Measurements from ENCODE around the gene PLCD3.

The PLCD3 gene

GRCh38 chr17:45115015-45115625, 17.2 kb downstream of the PLCD3 start:
- DNase-seq: no peak

- no peak for DNase-seq
These were observed 18.0 kb downstream of the PLCD3 start for GRCh38 chr17:45114117-45114932.

- DNase-seq: no peak
These were observed 18.9 kb downstream of the PLCD3 start for GRCh38 chr17:45113424-45113754.

GRCh38 chr17:45112559-45113423, 19.5 kb downstream of the PLCD3 start:
- no peak for DNase-seq

GRCh38 chr17:45111850-45112249, 20.5 kb downstream of the PLCD3 start:
- DNase-seq: no peak

GRCh38 chr17:45110676-45111611, 21.4 kb downstream of the PLCD3 start:
- DNase-seq: no peak

- no peak for DNase-seq
These were observed 23.5 kb downstream of the PLCD3 start for GRCh38 chr17:45108595-45109521.

- no peak for DNase-seq
These were observed 24.3 kb downstream of the PLCD3 start for GRCh38 chr17:45108051-45108450.

- no peak for DNase-seq
These were observed 24.9 kb downstream of the PLCD3 start for GRCh38 chr17:45107293-45108010.

- DNase-seq: no peak
These were observed 25.7 kb downstream of the PLCD3 start for GRCh38 chr17:45106582-45106981.

- no peak for DNase-seq
These were observed 26.2 kb downstream of the PLCD3 start for GRCh38 chr17:45106096-45106495.

- no peak for DNase-seq
These were observed 27.2 kb downstream of the PLCD3 start for GRCh38 chr17:45104907-45105624.

GRCh38 chr17:45104497-45104896, 27.8 kb downstream of the PLCD3 start:
- no peak for DNase-seq

GRCh38 chr17:45104029-45104428, 28.3 kb downstream of the PLCD3 start:
- DNase-seq: no peak

GRCh38 chr17:45103269-45103795, 29.0 kb downstream of the PLCD3 start:
- no peak for DNase-seq

- DNase-seq: no peak
These were observed 29.5 kb downstream of the PLCD3 start for GRCh38 chr17:45102856-45103255.

GRCh38 chr17:45101883-45102811, 30.2 kb downstream of the PLCD3 start:
- DNase-seq: no peak

GRCh38 chr17:45101546-45101882, 30.8 kb downstream of the PLCD3 start:
- no peak for DNase-seq

All from AML-193 (cell line).